ENCODE results near the gene MATCAP1. TPM values are rescaled to one million over a fixed set of nuclear protein-coding genes. Genes with fewer than 3 reads are reported as not detected.
A peak's percentile ranks its signal among the peaks of the same experiment; 100 is the strongest.

Gene MATCAP1
- total and polyA plus RNA-seq, 10 of the 15 experiments (the other 5 are each of a cell fraction or from before 2014, with no cell fraction given): 2.8 to 25.8 (median 8.6) TPM

DNA sequence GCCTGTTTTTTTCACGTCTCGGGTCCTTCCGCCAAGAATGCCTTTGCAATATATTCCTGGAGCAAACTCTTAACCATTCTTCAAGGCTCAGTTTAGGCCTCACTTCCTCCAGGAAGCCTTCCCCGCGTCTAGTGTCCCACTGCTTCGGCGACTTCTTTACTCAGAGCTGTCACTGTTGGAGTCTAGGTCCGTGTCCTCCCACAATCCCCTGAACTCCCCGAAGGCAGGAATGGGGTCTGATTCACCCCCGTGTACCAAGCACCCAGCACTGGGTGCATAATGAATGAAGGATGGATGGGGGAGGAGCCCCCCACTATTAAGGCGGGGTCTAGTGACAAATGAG, 508 bp downstream of the MATCAP1 start:
- DNase-seq (ENCODE audit: low read depth, low spot score): no peak
- ChIA-PET RAD21 (ENCODE audit: unreplicated experiment) (interaction anchor here (0.6 to 2.0 kb wide), 5 partner anchors 22 to 176 kb away, joined by 3 to 6 read pairs (median 3); no protein-coding TSS in a partner anchor), POLR2A (interaction anchor here (0.5 to 1.6 kb wide), 4 partner anchors 20 to 90 kb away, joined by 3 to 5 read pairs (median 4); partner anchors contain the start of gene FHOD1), CTCF (interaction anchor here (1.0 to 3.2 kb wide), 7 partner anchors 13 to 224 kb away, joined by 3 to 28 read pairs (median 3); partner anchors contain the start of genes FBXL8, NOL3 and TRADD), SMC1A (ENCODE audit: uncharacterized antibody, unreplicated experiment) (interaction anchor here (0.8 to 1.2 kb wide), 4 partner anchors 10 to 165 kb away, joined by 3 to 4 read pairs (median 4); partner anchors contain the start of gene B3GNT9)
- Histone ChIP-seq H2AFZ (ENCODE audit: control insufficient read depth, low read depth, low read length) (peak overlapping the region; percentile 83), H3K9ac (ENCODE audit: control insufficient read depth, insufficient read depth, low read length) (peak overlapping the region; percentile 59), H3K27me3 (replicated peaks in 1 of 2; ENCODE audit: control insufficient read depth in 2 of 2, insufficient read depth in 2 of 2, low read length in 1 of 2) (peaks cover 0 to 3% of the 10 kb centered on the region in 2 experiments; a peak in 2 of 4 replicates), H3K79me2 (ENCODE audit: control insufficient read depth, insufficient read depth, low read length) (peaks cover 5% of the 10 kb centered on the region), H3K4me1 (ENCODE audit: control insufficient read depth, insufficient read depth, low read length) (peaks cover 6% of the 10 kb centered on the region), H4K20me1 (ENCODE audit: control insufficient read depth, insufficient read depth) (no peaks in the 10 kb centered on the region; the same call in 1 of the 2 replicates), H3K27ac (ENCODE audit: control insufficient read depth, insufficient read depth) (peak overlapping the region; percentile 84), H3K9me3 (replicated peaks; ENCODE audit: control insufficient read depth, insufficient read depth, low read length) (no peaks in the 10 kb centered on the region), H3K4me3 (peak overlapping the region; percentile 76), H3K36me3 (ENCODE audit: control insufficient read depth in 2 of 2, insufficient read depth in 2 of 2, low read length in 1 of 2) (no peaks in the 10 kb centered on the region), H3K4me2 (ENCODE audit: control insufficient read depth, insufficient read depth) (peak overlapping the region; percentile 84)
- in situ Hi-C loops (cut with MboI) (no loop called here), intact Hi-C loops (cut with micrococcal nuclease; ENCODE audit: unreplicated experiment) (no loop called here)
- BruUV-seq (replicated peaks): no TSS peak
- no peak for TF ChIP-seq EZH2 (IDR thresholded peaks at IDR 0.05; ENCODE audit: borderline replicate concordance, control insufficient read depth, low read depth, low read length)
- 0 out of 2 replicates have a peak, but pooled peaks have one; percentile 2 for TF ChIP-seq SIN3A (IDR thresholded peaks at IDR 0.05; ENCODE audit: low read depth, low read length)
- no peak for TF ChIP-seq FOXM1 (IDR thresholded peaks at IDR 0.05; ENCODE audit: low read depth, low read length)
- peak; percentile 82; the same call in 1 of the 2 replicates for TF ChIP-seq ZNF24 (IDR thresholded peaks at IDR 0.05)
- TF ChIP-seq, protein P1, sequence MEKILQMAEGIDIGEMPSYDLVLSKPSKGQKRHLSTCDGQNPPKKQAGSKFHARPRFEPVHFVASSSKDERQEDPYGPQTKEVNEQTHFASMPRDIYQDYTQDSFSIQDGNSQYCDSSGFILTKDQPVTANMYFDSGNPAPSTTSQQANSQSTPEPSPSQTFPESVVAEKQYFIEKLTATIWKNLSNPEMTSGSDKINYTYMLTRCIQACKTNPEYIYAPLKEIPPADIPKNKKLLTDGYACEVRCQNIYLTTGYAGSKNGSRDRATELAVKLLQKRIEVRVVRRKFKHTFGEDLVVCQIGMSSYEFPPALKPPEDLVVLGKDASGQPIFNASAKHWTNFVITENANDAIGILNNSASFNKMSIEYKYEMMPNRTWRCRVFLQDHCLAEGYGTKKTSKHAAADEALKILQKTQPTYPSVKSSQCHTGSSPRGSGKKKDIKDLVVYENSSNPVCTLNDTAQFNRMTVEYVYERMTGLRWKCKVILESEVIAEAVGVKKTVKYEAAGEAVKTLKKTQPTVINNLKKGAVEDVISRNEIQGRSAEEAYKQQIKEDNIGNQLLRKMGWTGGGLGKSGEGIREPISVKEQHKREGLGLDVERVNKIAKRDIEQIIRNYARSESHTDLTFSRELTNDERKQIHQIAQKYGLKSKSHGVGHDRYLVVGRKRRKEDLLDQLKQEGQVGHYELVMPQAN (conservative IDR thresholded peaks at IDR 0.05): peak; percentile 59; the same call in 1 of the 2 replicates
- peak; percentile 45; the same call in 1 of the 3 replicates for TF ChIP-seq POU2F2 (IDR thresholded peaks at IDR 0.05; ENCODE audit: borderline replicate concordance, low read depth, low read length)
- peak; percentile 42; the same call in 1 of the 2 replicates for TF ChIP-seq SMARCA5 (IDR thresholded peaks at IDR 0.05)
- TF ChIP-seq, protein P2, sequence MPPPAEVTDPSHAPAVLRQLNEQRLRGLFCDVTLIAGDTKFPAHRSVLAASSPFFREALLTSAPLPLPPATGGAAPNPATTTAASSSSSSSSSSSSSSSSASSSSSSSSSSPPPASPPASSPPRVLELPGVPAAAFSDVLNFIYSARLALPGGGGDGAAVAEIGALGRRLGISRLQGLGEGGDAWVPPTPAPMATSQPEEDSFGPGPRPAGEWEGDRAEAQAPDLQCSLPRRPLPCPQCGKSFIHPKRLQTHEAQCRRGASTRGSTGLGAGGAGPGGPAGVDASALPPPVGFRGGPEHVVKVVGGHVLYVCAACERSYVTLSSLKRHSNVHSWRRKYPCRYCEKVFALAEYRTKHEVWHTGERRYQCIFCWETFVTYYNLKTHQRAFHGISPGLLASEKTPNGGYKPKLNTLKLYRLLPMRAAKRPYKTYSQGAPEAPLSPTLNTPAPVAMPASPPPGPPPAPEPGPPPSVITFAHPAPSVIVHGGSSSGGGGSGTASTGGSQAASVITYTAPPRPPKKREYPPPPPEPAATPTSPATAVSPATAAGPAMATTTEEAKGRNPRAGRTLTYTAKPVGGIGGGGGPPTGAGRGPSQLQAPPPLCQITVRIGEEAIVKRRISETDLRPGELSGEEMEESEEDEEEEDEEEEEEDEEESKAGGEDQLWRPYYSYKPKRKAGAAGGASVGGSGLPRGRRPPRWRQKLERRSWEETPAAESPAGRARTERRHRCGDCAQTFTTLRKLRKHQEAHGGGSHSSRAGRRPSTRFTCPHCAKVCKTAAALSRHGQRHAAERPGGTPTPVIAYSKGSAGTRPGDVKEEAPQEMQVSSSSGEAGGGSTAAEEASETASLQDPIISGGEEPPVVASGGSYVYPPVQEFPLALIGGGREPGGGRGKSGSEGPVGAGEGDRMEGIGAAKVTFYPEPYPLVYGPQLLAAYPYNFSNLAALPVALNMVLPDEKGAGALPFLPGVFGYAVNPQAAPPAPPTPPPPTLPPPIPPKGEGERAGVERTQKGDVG (CRISPR knock-in tag; IDR thresholded peaks at IDR 0.05): no peak
- TF ChIP-seq BHLHE40 (IDR thresholded peaks at IDR 0.05; ENCODE audit: borderline replicate concordance in 1 of 2, low read depth in 2 of 2, low read length in 1 of 2): no peak
- TF ChIP-seq TCF7 (IDR thresholded peaks at IDR 0.05; ENCODE audit: borderline replicate concordance): no peak
- TF ChIP-seq, protein P3, sequence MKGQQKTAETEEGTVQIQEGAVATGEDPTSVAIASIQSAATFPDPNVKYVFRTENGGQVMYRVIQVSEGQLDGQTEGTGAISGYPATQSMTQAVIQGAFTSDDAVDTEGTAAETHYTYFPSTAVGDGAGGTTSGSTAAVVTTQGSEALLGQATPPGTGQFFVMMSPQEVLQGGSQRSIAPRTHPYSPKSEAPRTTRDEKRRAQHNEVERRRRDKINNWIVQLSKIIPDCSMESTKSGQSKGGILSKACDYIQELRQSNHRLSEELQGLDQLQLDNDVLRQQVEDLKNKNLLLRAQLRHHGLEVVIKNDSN (IDR thresholded peaks at IDR 0.05; ENCODE audit: borderline replicate concordance, extremely low read length, insufficient read depth, low read depth, low read length): no peak
- ATAC-seq: no peak
- FAIRE-seq: no peak
- 0% methylated on average over 11 of the region's 11 CpGs for WGBS (ENCODE audit: insufficient coverage, insufficient replicate concordance, low lambda C conversion rate, missing lambda C conversion rate)
